GM12873 (cell line): ENCODE results near the gene DDX17.

Source experiments
- CTCF ChIP-seq: IDR thresholded peaks from 2 replicates; pipeline ENCODE4 v1.5.1; 2012; ENCODE audit warnings: low read depth, mild to moderate bottlenecking, moderate library complexity, low read length, control low read depth; ENCODE audit not compliant: insufficient read depth; ENCODE audit errors: missing control alignments

DDX17 gene

GRCh38 chr22:38455076-38455529 lies 51.0 kb downstream of the DDX17 start, which contains the start of gene KCNJ4:
TSS of gene KCNJ4 (minus strand) at chr22:38455199. CDS start at chr22:38428132, 27,067 bp downstream.
- TF ChIP-seq CTCF, result no peak

GRCh38 chr22:38454353-38455075 lies 51.6 kb downstream of the DDX17 start:
- TF ChIP-seq CTCF, result no peak

- no peak for TF ChIP-seq CTCF
Measured at GRCh38 chr22:38453996-38454352, 52.1 kb downstream of the DDX17 start.

GRCh38 chr22:38453066-38453672 lies 52.9 kb downstream of the DDX17 start:
- TF ChIP-seq CTCF, result no peak

GRCh38 chr22:38452373-38453065 lies 53.6 kb downstream of the DDX17 start:
- no peak for TF ChIP-seq CTCF

GRCh38 chr22:38451864-38452263 lies 54.2 kb downstream of the DDX17 start:
- TF ChIP-seq CTCF, result no peak

GRCh38 chr22:38451404-38451803 lies 54.7 kb downstream of the DDX17 start:
- no peak for TF ChIP-seq CTCF
